Osteoblast (primary cell): ENCODE data around the gene NR3C1. TPM values are rescaled to one million over a fixed set of nuclear protein-coding genes. Genes with fewer than 3 reads are reported as not detected.

Experiments
- DNase-seq: peaks from one replicate; pipeline ENCODE4 v3.0.0; 2011; ENCODE audit warnings: low spot score, mixed read lengths; ENCODE audit not compliant: insufficient read length; ENCODE audit errors: missing footprints
- H2AFZ ChIP-seq: 2 replicates; pipeline ENCODE4 v1.6.0; 2011; ENCODE audit warnings: mild to moderate bottlenecking, low read length
- H3K27ac ChIP-seq: 2 replicates; pipeline ENCODE4 v1.5.1; 2011; ENCODE audit warnings: mild to moderate bottlenecking, low read depth, low read length, moderate library complexity
- H3K27me3 ChIP-seq: 2 replicates; pipeline ENCODE4 v1.6.0; 2012; ENCODE audit warnings: mild to moderate bottlenecking, control low read depth, inconsistent platforms, low read length, moderate library complexity; ENCODE audit not compliant: insufficient read depth
- H3K36me3 ChIP-seq: 2 replicates; pipeline ENCODE4 v1.5.1; 2011; ENCODE audit warnings: mild to moderate bottlenecking, low read length, control low read depth, moderate library complexity; ENCODE audit not compliant: insufficient read depth
- H3K4me1 ChIP-seq: 2 replicates; pipeline ENCODE4 v1.5.1; 2011; ENCODE audit warnings: mild to moderate bottlenecking, low read length, control low read depth, moderate library complexity; ENCODE audit not compliant: insufficient read depth
- H3K4me2 ChIP-seq: 2 replicates; pipeline ENCODE4 v1.6.0; 2011; ENCODE audit warnings: mild to moderate bottlenecking, low read length; ENCODE audit not compliant: insufficient read depth
- H3K4me3 ChIP-seq: fragments of 200-600 bp; sonication (generic); 3 replicates; pipeline ENCODE4 v1.5.1; 2012; ENCODE audit warnings: mild to moderate bottlenecking, low read length, inconsistent platforms; ENCODE audit not compliant: insufficient read depth
- H3K79me2 ChIP-seq: 2 replicates; pipeline ENCODE4 v1.6.0; 2012; ENCODE audit warnings: mild to moderate bottlenecking, low read length, control low read depth, inconsistent platforms; ENCODE audit not compliant: insufficient read depth
- H3K9me3 ChIP-seq: 2 replicates; pipeline ENCODE4 v1.5.1; 2011; ENCODE audit warnings: low read depth, low read length, control low read depth
- H4K20me1 ChIP-seq: 2 replicates; pipeline ENCODE4 v1.6.0; 2012; ENCODE audit warnings: mild to moderate bottlenecking, low read length, control low read depth; ENCODE audit not compliant: insufficient read depth
- total RNA-seq: library from RNA; depleted of rRNA; stranded (reverse); fragments of >200 nt; gene quantifications from 2 replicates; pipeline ENCODE4 v1.2.3, GENCODE V29; 2012
- TF ChIP-seq, protein P1 (sequence below): IDR thresholded peaks from 2 replicates; pipeline ENCODE4 v1.5.1; 2011; ENCODE audit warnings: mild to moderate bottlenecking, low read depth, low read length, moderate library complexity; ENCODE audit errors: extremely low read depth

Gene NR3C1
- total RNA-seq, 1 donor = 119 TPM

DNA sequence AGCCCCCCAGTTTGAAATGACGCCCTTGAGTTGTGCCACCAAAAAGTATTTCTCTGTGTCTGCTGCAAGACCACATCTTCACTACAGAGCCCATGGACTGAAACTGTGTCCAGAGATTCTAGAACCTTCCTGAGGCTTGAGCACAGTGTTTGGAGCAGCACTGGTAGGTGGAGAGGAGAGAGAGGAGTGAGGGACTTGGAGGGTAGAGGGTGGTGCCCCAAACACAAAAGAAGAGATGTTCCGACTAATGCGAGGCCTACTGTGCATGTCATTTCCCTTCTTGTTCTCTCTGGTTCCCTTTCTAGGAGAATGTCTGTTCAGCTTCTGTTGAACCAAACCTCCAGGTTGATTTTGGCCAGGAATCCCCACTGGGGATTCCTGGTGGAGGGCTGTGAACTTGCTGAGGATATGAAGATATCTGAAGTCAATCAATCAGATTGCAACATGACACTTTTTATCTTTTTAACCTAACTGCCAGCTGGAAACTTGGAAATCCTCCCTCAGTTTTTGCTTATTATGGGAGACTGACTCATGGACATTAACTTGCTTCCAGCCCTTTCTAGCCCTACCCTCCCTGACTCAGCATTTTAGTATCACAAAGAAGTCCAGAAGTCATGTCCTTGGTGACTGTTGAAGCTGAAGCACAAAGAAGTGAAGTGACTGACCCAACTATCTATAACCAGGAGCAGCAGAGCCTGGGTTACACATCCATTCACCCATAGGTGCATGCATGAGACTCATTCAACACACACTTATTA is 154.5 kb downstream of the NR3C1 start:
- Histone ChIP-seq H2AFZ (no peak overlapping the region), H3K9me3 (no peaks in the 10 kb centered on the region), H3K27ac (peak overlapping the region; percentile 27), H3K27me3 (no peaks in the 10 kb centered on the region), H3K79me2 (no peaks in the 10 kb centered on the region), H3K4me1 (peaks cover 40% of the 10 kb centered on the region), H3K4me2 (no peak overlapping the region), H4K20me1 (no peaks in the 10 kb centered on the region), H3K36me3 (no peaks in the 10 kb centered on the region), H3K4me3 (no peak overlapping the region)
- peak; percentile 72 for DNase-seq
- TF ChIP-seq, protein P1, sequence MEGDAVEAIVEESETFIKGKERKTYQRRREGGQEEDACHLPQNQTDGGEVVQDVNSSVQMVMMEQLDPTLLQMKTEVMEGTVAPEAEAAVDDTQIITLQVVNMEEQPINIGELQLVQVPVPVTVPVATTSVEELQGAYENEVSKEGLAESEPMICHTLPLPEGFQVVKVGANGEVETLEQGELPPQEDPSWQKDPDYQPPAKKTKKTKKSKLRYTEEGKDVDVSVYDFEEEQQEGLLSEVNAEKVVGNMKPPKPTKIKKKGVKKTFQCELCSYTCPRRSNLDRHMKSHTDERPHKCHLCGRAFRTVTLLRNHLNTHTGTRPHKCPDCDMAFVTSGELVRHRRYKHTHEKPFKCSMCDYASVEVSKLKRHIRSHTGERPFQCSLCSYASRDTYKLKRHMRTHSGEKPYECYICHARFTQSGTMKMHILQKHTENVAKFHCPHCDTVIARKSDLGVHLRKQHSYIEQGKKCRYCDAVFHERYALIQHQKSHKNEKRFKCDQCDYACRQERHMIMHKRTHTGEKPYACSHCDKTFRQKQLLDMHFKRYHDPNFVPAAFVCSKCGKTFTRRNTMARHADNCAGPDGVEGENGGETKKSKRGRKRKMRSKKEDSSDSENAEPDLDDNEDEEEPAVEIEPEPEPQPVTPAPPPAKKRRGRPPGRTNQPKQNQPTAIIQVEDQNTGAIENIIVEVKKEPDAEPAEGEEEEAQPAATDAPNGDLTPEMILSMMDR = no peak

- Histone ChIP-seq H3K4me1 (peaks cover 45% of the 10 kb centered on the region), H3K27ac (peak overlapping the region; percentile 27)
- no peak for DNase-seq
Measured at GRCh38 chr5:143248391-143248790, 155.1 kb downstream of the NR3C1 start.

GRCh38 chr5:143247134-143247815 is 156.2 kb downstream of the NR3C1 start:
- Histone ChIP-seq H3K27me3 (no peaks in the 10 kb centered on the region), H3K27ac (no peak overlapping the region), H3K4me2 (no peak overlapping the region), H3K4me1 (peaks cover 56% of the 10 kb centered on the region), H3K9me3 (no peaks in the 10 kb centered on the region), H3K36me3 (no peaks in the 10 kb centered on the region), H4K20me1 (no peaks in the 10 kb centered on the region), H2AFZ (no peak overlapping the region), H3K4me3 (no peak overlapping the region), H3K79me2 (no peaks in the 10 kb centered on the region)
- no peak for DNase-seq
- TF ChIP-seq, protein P1 = no peak

More at GRCh38 chr5:143248391-143248790, 155.1 kb downstream of the NR3C1 start:
- Histone ChIP-seq H2AFZ (no peak overlapping the region), H3K79me2 (no peaks in the 10 kb centered on the region), H3K9me3 (no peaks in the 10 kb centered on the region), H3K4me2 (no peak overlapping the region), H3K27me3 (no peaks in the 10 kb centered on the region), H3K36me3 (no peaks in the 10 kb centered on the region), H4K20me1 (no peaks in the 10 kb centered on the region), H3K4me3 (no peak overlapping the region)
- TF ChIP-seq, protein P1 = no peak

DNA sequence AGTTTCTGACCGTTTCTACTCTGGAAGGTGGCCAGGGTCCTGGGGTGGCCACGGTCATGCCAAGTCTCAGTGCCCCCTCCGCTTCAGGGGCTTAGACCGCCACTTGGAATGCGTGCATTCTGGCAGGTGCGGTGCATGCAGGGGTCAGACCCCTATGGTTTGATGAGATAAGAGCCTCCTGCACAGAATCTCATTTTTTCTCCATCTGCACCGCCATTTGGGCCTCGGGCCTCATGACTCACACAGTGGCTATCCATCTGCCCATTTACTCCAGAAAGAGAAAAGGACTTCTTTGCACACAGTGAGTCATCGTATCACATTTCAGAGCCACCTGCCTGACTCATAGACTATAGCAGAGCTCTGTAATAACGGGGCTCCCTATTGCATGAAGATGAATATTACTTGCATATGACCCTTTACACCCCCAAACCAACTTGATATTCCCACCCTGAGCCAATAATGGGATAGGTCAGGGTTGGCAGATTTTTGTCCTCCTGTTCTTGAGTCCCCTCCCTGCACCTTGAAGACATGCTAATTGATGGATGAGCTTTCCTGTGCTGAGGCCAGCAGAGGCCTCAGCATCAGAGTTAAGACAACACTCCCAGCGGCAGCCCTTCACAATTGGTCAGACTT is 157.4 kb downstream of the NR3C1 start:
- H3K36me3 ChIP-seq = no peaks in the 10 kb centered on the region
- TF ChIP-seq, protein P1 = no peak
- no peaks in the 10 kb centered on the region for H4K20me1 ChIP-seq
- peak overlapping the region; percentile 6 for H3K4me2 ChIP-seq
- peaks cover 62% of the 10 kb centered on the region for H3K4me1 ChIP-seq
- H3K4me3 ChIP-seq = no peak overlapping the region
- no peaks in the 10 kb centered on the region for H3K27me3 ChIP-seq
- DNase-seq = peak; percentile 81
- H3K79me2 ChIP-seq = no peaks in the 10 kb centered on the region
- H2AFZ ChIP-seq = no peak overlapping the region
- H3K27ac ChIP-seq = peak overlapping the region; percentile 99
- H3K9me3 ChIP-seq = no peaks in the 10 kb centered on the region
